ENCODE results near the gene STK32B.

STK32B gene

DNA sequence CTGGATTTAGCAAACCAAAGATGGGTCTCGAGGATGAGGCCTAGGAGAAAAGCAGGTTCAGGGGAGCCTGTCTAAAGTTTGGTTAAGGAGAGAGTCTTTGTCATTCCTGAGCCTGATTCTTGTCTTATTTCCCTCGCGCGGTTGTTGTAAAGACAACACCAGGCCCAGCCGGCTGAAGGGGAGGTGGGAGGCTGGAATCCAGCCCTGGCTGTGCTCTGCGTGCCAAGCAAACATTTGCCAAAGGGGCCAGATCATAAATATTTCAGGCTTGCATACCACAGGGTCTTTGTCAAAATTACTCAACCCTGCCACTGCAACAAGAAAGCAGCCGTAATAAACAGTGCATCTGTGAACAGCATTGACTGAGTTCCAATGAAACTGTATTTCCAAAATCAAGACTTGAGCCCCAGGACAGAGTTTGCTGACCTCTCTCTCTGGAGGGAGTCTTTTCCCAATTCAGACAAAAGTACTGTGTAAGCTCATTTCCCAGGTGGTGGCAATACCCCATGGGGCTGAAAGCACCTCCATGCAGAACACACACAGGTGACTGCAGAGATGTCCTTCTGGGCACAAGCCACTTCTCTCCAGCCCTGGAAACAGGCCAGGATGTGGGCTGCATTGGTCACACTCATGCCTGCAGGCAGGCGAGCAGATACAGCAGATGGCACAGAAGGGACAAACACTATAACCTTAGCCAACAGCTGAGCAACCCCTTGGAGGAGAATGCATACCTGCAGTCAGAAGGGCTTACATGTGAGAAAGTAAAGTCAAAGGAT is 320.3 kb downstream of the STK32B start:
- no peak for DNase-seq

DNA sequence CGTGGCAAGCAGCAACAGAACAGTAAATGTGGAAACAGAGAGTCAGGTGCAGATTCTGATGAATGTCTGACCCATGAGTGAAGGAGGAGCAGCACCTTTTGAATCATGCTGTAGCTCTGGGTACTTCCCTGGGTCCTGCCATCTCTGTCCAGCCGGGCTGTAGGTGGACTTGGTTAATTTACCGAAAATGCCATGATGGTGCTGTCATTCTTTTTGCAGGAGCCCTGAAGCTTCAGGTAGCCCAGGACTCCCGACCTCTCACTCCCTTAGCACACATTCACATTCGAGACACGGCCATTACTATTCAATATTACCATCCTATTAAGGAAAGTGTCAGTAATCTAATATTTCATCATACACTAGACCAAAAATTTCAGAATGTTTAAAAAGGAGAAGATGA is 320.9 kb downstream of the STK32B start:
- DNase-seq: no peak

DNA sequence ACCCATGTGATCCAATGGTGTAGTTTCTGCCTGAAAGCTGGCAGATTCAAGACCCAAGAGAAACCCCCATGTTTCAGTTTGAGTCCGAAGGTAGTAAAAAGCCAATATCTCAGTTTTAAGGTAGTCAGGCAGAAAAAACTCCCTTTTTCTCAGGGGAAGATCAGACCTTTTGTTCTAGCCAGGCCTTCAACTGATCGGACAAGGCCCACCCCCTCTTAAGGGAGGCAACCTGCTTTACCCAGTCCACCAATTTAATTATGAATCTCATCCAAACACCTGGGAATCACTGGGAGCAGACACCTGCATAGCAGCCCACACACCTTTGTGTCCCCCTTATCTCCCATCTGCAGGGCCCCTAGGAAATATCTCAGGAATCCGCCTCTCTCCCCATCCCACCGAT is 322.0 kb downstream of the STK32B start:
- DNase-seq: no peak

DNA sequence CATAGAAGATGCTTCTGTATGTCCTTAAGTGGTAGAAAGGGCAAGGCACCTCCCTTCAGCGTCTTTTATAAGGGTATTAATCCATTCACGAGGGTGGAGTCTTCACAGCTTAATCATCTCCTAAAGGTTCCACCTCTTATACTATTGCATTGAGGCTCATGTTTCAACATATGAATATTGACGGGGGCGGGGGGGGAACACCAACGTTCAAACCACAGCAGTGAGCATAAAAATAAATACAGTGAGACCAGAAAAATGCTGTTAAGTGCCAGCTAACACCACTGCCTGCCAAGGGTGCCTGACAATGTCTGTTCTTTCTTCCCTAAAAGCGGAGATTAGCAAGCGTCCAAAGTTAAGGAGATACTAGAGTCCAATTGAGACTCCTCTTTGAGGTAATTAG is 323.3 kb downstream of the STK32B start:
- no peak for DNase-seq

DNA sequence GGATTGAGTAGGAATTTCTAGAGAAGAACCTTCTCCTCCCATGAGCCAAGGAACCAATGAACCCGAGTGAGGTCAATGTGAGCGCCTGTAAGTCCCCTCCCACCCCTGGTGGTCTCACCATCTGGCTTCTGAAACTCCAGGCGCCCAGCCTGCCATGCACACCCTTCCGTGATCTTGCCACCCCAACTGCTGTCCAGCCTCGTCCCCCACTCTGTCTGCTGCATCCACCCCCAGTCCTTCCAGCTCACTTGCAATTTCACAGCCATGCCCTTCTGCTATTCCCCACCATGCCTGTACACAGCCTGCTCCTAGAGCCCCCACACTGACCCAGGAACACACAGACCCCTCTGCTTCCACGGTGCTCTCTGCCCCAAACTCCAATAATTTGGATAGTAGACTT is 323.7 kb downstream of the STK32B start:
- no peak for DNase-seq

DNA sequence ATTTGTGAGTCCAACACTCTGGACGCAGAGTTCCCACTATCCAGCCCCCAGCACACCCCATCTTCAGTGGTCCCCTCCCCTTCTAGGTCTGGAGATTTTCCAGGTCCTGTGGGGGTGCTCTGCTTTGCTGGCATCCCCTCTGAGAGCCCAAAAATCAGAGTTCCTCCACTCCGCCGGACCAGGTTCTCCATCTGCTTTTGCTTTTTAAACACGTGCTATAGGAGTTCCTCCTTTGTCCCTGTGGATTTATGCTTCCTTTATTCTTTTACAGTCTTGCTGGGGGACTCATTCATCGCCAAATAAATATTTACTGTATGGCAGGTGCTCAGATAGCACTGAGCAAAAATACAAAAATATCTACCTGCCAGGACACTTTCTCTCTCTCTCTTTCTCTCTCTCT is 324.7 kb downstream of the STK32B start:
- no peak for DNase-seq

DNA sequence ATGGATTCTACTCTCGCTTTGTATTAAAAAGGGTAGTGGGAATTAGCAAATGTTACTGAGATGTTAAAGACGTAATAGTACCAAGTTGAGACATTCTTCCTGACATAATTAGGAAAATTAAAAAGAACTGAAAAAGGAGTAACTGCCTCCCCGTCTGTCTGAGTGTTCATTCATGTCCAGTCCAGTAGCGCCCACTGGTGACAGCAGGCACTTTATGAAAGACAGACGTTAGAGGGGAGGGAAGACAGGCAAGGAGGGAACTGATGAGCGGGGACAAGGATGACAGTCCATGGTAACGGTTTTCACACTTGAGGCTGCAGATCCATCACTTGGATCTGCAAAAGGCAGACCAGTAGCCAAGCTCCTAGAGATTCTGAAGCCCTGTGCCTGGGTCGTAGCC is 326.7 kb downstream of the STK32B start:
- no peak for DNase-seq

DNA sequence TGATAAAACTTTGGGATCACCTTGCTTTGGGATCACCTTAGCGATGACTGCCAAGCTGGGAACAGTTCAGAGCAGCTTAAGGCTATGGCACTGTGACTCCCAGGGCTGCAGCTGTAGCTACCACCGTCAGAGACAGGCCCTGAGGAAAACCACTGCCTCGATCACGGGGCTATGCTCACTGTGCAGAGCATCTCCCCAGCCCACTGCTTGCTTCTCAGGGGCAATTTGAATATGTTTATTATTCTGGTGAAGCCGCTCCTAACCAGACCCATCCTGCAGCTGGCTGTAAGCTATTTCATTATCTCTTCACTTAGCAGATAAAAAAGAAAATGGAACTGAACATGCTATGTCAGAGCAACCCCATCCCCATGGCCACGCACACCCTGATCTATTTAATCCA is 328.6 kb downstream of the STK32B start:
- DNase-seq: no peak

DNA sequence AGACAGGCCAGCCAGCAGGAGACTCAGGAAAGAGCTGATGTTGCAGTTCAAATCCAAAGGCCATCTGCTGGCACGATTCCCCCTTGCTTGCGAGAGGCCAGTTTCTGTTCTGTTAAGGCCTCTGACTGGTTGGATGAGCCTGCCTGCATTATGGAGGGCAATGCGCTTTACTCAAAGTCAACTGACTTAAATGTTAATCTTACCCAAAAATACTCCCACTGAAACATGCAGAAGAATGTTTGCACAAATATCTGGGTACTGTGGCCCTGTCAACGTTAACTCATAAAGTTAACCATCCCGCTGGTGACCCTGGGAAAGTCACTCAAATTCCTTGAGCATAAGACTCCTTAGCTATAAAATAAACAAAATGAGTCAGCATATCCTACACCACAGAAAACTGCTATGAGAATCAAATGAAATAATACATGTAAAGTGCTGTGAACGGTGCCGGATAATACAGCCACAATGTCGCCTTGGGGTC is 330.7 kb downstream of the STK32B start:
- no peak for DNase-seq

DNA sequence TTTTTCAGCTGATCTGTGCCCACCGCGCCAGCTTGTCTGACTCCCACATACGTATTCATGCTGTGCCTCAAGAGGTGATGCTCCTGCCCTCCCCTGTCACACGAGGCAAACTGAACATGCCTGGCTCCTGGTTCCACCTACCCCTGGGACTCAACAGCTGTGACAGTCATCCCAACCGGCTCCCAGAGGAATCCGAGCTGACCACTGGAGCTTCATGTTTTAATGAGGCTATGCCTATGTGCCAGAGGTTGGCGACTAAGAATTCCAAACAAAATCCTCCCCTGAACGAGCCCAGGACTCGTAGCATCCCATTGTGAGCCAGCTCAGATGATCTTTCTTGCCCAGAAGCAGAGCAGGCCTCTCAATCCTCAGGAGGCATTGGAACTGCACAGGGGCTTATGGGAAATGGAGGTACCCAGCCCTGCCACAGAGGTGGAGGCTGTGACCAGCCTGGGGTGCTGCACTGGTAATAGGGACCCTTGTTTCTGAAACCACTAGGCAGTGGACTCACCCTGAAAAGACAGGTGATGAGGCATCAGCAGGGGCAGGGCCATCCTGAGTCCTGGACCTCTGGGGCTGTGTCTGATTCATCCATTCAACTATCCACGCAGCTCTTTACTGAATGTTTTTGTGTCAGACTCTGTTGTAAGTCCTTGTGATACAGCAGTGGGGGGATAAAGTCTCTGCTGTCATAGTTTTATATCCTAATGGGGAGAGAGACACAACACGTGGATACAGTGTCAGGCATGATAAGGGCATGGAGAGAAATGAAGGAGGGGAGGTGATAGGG is 332.1 kb downstream of the STK32B start:
- no peak for DNase-seq

DNA sequence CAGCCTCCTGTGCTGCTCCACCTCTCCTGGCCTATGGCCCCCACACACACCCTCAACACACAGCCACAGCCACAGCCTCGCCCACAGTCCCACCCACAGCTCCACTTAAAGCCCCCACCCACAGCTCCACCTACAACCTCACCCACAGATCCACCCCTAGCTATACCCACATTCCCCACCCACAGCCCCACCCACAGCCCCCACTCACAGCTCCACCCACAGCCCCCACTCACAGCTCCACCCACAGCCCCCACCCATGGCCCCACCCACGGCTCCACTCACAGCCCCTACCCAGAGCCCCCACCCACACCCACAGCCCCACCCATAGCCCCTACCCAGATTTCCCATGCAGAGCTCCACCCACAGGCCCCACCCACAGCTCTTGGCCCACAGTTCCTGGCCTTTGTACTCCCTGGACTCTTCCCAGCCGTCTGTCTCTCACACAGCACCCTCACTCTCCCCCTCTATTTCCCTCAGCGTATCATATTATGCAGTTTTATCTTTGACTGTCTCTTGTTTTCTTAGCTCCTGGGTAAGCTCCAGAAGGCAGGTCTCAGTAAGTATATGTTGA is 334.5 kb downstream of the STK32B start:
- no peak for DNase-seq

DNA sequence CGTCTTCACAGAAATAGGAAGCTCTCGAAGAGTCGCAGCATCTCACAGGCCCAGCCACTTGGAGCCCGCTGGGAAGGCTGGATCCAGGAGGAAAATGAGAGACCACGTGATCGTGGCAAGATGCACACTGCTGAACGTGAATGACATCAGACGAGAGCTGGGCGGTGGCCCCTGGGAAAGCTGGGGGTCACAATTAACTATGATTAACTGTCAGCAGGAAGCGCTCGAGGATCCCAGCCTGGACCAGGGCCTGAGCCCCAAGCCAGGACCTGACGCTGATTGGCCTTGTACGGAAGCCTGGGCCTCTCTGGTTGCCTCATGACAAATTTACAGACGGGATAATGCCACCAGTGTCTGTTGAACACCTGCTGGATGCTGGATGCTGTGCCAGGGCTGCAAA is 335.6 kb downstream of the STK32B start:
- DNase-seq: no peak

DNA sequence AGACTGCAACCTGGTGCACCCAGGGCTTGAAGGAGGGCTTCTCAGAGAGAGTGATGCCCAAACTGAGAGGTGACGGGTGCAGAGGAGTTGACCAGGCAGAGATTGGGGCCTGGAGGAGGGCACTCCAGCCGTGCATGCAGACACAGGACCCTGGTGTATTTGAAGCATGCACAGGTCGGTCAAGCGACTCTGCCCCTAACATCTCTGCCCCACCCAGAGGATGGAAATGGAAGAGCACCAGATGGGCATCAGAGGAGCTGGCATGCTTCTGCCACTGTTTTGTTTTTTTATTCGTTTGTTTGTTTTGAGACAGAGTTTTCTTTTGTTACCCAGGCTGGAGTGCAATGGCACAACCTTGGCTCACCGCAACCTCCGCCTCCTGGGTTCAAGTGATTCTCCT is 336.2 kb downstream of the STK32B start:
- DNase-seq: no peak

DNA sequence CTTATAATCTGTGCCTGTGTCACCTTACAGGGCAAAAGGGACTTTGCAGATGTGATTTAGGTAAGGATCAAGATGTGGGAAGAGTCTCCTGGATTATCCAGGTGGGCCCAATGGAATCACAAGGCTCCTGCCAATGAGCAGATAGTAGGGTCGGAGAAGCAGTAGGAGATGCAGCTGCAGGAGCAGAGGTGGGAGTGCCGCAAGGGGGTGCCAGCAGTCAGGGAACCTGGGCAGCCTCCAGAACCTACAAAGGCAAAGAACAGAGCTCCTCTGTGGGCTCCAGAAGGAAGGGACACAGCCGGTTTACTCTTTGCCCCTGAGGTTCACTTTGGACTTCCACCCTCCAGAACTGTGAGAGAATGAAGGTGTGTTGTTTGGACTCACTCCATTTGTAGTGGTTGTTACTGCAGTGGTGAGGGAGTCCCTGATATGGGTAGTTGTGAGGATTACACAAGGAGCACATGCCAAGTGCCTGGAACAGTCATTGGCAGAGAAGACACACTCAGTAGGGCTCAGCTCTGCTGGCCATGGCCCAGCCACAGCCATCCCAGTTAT is 338.6 kb downstream of the STK32B start:
- no peak for DNase-seq

DNA sequence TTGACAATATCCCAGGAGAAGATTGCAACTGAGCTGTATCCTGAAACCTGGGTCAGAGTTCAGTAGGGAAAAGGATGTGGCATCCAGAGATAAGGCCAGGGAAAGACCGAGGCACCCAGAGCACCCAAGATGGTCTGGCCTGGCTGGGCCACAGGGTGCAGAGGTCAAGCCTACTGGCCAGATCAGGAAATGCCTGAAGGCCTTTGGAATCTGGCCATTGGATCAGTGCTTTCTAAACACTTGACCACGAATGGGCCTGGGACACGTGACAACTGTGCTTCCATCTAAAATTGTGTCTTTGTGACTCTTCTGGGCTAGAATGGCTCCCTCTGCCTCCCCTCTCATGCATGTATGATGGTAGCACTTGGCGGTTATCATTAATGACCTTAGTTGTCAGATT is 340.2 kb downstream of the STK32B start:
- no peak for DNase-seq

DNA sequence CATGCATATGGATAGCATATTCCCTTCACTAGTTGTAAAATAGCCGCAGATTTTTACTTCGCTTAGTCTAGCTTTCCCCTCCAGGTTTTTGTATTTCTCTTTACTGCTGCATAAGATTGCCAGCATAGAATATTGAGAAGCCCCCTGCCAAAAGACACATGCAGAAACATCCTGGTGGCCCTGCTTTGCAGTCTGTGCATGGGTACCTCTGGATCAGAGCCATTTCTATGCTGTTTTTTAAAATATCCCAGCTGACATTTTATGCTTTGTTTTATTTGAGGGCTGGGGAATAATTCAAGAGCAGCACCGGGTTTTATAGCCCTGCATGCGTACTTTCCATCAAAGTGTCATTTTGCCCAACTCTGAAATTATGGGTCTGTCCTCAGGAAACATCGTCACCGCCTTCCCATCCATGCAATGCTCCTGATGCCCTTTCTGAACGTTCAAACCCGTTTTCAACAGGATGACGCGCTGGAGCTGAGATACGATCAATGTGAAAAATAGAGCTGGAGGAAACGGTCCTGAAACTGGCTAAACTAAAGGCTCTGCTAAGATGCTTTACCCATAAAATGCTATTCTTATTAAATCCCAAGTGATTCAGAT is 342.7 kb downstream of the STK32B start:
- DNase-seq: no peak

DNA sequence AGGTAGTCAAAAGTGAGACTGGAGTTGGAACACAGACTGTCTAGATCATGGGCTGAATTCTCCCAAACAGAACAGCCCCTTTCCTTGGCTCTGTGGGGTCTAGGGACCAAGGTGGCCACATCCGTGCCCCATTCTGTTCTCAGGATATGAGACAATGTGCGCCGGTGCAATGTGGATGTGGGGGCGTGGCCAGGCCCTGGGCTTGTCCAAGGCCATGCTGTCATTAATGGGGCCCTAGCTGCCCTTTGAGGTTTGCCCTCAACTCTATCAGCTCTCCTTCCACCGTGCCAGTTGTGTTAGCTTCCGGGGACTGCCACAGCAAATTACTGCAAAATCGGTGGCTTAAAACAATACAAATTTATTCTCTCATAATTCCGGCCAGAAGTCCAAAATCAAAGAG is 344.5 kb downstream of the STK32B start:
- DNase-seq: no peak

DNA sequence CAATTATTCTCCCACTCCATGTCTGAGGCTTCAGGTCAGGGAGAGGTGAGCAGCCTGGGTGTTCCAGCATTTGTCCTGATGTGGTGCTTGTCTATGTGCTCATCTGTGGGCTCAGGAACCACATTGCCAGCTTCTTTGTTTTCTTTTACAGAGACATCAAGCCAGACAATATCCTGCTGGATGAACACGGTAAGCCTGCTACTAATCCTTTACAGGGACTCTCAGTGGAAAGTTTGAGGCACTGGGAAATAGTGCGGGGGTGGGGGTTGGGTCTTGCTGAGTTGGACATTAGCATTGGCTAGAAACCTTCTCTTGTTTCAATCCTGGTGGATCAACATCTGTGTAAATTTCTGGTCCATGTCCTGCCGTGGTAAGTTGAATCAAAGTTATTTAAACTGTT is 346.8 kb downstream of the STK32B start:
- DNase-seq: no peak

DNA sequence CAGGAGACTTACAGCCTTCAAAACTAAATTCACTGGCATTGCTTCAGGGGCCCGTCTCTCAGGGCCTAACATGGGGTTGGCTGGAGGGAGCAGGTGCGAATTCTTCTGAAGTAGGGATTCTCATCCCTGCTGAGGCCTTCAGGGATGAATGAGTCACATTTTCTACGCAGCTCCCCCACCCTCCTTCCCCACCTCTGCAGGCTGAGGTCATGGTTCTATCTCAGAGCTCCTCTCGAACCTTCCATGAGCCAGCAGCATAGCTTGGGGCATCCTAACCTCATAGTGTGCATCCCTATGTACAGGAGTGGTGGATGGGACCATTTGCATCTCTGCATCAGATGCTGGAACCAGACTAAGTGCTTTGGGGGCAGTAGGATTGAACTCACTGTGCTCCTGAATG is 347.8 kb downstream of the STK32B start:
- no peak for DNase-seq

DNA sequence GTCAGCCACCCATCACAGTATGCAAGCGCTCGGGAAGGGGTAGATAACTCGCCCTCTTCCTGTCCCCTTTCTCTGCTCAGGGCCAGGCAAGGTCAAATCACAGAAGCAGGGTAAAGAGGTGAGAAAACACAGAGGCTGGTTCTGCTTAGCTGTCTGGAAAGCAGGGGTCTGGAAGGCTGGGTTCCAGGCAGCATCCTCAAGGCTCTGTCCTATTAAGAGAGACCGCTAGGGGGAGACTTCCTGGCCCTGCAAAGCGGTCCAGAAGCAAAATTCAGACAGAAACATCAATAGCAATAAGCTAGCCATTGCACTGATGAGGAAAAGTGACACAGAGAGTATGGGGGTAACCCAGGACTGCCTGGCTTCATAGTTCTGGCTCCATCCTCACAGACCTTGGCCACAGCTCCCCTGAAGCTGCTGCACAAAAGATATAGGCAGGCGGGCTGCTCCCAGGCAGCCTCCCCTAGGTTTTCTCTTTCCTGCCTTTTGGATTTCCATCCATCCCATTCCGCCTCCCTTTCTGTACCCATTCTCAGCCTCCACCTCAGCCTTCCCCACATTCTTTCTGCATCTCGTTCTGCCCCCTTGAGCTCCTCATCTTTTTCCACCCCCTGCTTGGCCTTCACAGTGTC is 348.6 kb downstream of the STK32B start:
- no peak for DNase-seq

DNA sequence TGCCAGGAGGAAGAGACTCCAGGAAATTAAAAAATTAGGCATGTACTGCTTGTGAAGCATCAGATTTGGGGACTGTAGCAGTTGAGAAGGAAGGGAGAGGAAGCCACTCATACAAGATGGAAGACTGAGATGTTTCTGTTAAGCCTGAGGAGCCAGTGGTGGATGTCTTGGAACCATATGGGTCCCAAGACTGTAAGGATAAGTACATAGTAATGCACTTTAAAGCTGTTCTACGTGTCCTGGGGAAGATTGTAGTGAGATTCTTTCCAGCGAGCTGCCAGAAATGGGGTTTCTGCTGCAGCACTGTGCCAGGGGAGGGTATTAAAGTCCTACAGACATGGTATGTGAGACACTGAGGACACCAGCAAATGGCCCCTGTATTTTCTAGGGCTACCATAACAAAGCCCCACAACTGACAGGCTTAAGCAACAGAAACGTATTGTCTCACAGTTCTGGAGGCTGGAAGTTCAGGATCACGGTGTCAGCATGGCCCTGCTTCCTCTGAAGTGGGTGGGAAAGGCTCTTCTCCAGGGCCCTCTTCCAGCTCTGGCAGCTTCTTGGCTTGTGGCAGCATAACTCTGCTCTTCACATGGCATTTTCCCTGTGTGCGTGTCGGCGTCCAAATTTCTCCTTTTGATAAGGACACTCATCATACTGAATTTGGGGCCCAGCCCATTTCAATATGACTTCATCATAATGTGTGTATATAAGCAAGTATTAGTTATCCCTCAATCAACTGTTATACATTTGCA is 352.6 kb downstream of the STK32B start:
- DNase-seq: no peak

DNA sequence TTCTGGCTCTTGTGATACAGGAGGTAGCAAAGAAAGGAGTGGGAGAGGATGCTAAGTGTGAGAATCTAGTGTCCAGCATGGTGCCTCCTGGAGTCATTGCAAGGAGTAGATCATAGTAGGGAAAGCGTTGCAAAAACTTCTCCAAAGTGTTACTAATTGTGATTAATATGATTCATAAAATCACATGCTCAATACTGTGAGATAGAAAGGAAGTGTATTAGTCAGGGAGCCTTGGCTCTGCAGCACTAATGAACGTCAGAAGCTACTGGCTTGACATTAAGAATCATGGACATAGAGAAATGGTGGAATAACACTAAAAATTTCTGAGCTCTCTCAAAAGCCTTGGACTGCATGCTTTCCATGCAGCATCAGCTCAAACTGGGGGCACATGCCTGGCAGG is 358.0 kb downstream of the STK32B start:
- DNase-seq: no peak

Data from activated naive CD4-positive, alpha-beta T cell treated with Interleukin-2 at 50 U/mL for 16 hours (primary cell).